A549 (cell line): ENCODE results near the gene BMERB1.

Experiments
- CTCF ChIP-seq: fragments of >200 bp; sonication (Bioruptor Twin); formaldehyde crosslinking; IDR thresholded peaks from 3 replicates; pipeline ENCODE4 v1.5.1; 2016
- EP300 ChIP-seq, 2 experiments: fragments of >200 bp; sonication (Bioruptor Twin); formaldehyde crosslinking; IDR thresholded peaks; 2 replicates in 1 of 2; 3 replicates in 1 of 2; pipeline ENCODE4 v1.6.1; 2016 to 2017
- ESRRA ChIP-seq: fragments of 150-350 bp; IDR thresholded peaks from 2 replicates; pipeline ENCODE4 v1.6.1; 2014; ENCODE audit warnings: mild to moderate bottlenecking, low read length, borderline replicate concordance
- MYC ChIP-seq: IDR thresholded peaks from 2 replicates; pipeline ENCODE4 v1.6.1; 2012; ENCODE audit warnings: mild to moderate bottlenecking, inconsistent platforms, low read length, improper control_type of control experiment, borderline replicate concordance
- POLR2AphosphoS2 ChIP-seq: conservative IDR thresholded peaks from 2 replicates; pipeline ENCODE4 v1.6.1; 2012; ENCODE audit warnings: low read length, improper control_type of control experiment, inconsistent platforms
- RARB ChIP-seq: fragments of 250-450 bp; sonication (Bioruptor Pico); IDR thresholded peaks from 2 replicates; pipeline ENCODE4 v1.8.0; 2021; ENCODE audit warnings: mild to moderate bottlenecking, moderate library complexity
- REST ChIP-seq: fragments of 200-600 bp; sonication (generic); IDR thresholded peaks from 2 replicates; pipeline ENCODE4 v1.6.1; 2016; ENCODE audit warnings: antibody characterized with exemption, mild to moderate bottlenecking, moderate library complexity
- SMC3 ChIP-seq: fragments of >200 bp; sonication (Bioruptor Twin); formaldehyde crosslinking; IDR thresholded peaks from 3 replicates; pipeline ENCODE4 v1.6.1; 2018; ENCODE audit warnings: inconsistent platforms

GRCh38 chr16:15539197-15539596 is 104.8 kb downstream of the BMERB1 start:
- no peak for TF ChIP-seq SMC3
- no peak for TF ChIP-seq ESRRA
- TF ChIP-seq CTCF: no peak
- no peak for TF ChIP-seq RARB (CRISPR knock-in tag)
- no peak for TF ChIP-seq POLR2AphosphoS2
- TF ChIP-seq MYC: no peak
- no peak for TF ChIP-seq EP300 (IDR thresholded peaks at IDR 0.05)
- TF ChIP-seq REST: no peak
